Body of pancreas (tissue), 4 donors: ENCODE results near the gene FIGN. TPM values are rescaled to one million over a fixed set of nuclear protein-coding genes. Genes with fewer than 3 reads are reported as not detected.

Source experiments
- ATAC-seq: fragments of 150-250 bp; one replicate; pipeline ENCODE4 v1.9.1; 2016
- DNase-seq, 4 donors: peaks; one replicate each; pipeline ENCODE4 v3.0.0-alpha.2; 2019
- H3K27ac ChIP-seq, 4 donors: fragments of 200-600 bp; sonication (generic); 1 replicate in 3 of 4; 2 replicates in 1 of 4; pipeline versions ENCODE4 v1.5.1 to v1.6.1; 2016 to 2019; ENCODE audit warnings: mild to moderate bottlenecking in 1 of 4, mixed read lengths in 1 of 4, moderate library complexity in 1 of 4
- H3K27me3 ChIP-seq, 2 donors: fragments of 200-600 bp; sonication (generic); one replicate each; pipeline ENCODE4 v1.6.0; 2016; ENCODE audit warnings: mild to moderate bottlenecking in 1 of 2
- H3K36me3 ChIP-seq, 2 donors: fragments of 200-600 bp; sonication (generic); replicated peaks in 1 of 2; 2 replicates each; pipeline ENCODE4 v1.5.1; 2016; ENCODE audit warnings: low read depth in 2 of 2; ENCODE audit not compliant: insufficient read depth in 1 of 2
- H3K4me1 ChIP-seq: fragments of 200-600 bp; sonication (generic); one replicate; pipeline ENCODE4 v1.6.0; 2016
- H3K4me3 ChIP-seq, 2 donors: fragments of 200-600 bp; sonication (generic); 1 replicate in 1 of 2; 2 replicates in 1 of 2; pipeline ENCODE4 v1.5.1; 2016 to 2019
- H3K9me3 ChIP-seq, 3 donors: fragments of 200-600 bp; sonication (generic); 1 replicate in 2 of 3; 2 replicates in 1 of 3; pipeline ENCODE4 v1.5.1; 2016
- CTCF ChIP-seq, 7 experiments: fragments of 450-650 bp in 4 of 7; fragments of 200-600 bp in 3 of 7; sonication (generic) in 3 of 7; IDR thresholded peaks; one replicate each; pipeline ENCODE4 v1.5.1; 2016 to 2019; ENCODE audit warnings: antibody characterized with exemption in 7 of 7
- POLR2A ChIP-seq, 3 donors: fragments of 450-650 bp; IDR thresholded peaks; one replicate each; pipeline ENCODE4 v1.6.1; 2016; ENCODE audit warnings: antibody characterized with exemption in 3 of 3, mild to moderate bottlenecking in 2 of 3
- WGBS, 2 donors: methylation state at CpG; one replicate each; pipeline ENCODE4 v1.1.5; 2017; 5-methylcytosine and 5-hydroxymethylcytosine counted together
- intact Hi-C: fragments of 100-400 bp; cut with DNase I; formaldehyde crosslinking; loops from one replicate; pipeline ENCODE4 v1.15.1; 2023
- total RNA-seq, 2 donors: library from RNA; depleted of rRNA; stranded (reverse); fragments of >200 nt; gene quantifications; one replicate each; pipeline ENCODE4 v1.1.0, GENCODE V29; 2016

Gene FIGN
- total RNA-seq, 2 donors from 2014 or later: 3.4 to 4.0 TPM

- no peak for DNase-seq
- no peaks in the 10 kb centered on the region for H3K4me1 ChIP-seq
- intact Hi-C loops: no loop called here
- no peaks in the 10 kb centered on the region for H3K27me3 ChIP-seq
- H3K9me3 ChIP-seq: no peaks in the 10 kb centered on the region
- ATAC-seq: no peak
- H3K27ac ChIP-seq: no peak overlapping the region
- 88 to 90% methylated on average over 4 of the region's 4 CpGs for WGBS, 2 donors
- TF ChIP-seq CTCF (IDR thresholded peaks at IDR 0.05) (no peak), POLR2A (IDR thresholded peaks at IDR 0.05) (no peak)
- H3K36me3 ChIP-seq: no peaks in the 10 kb centered on the region
- no peak overlapping the region for H3K4me3 ChIP-seq
Observed at GRCh38 chr2:163604941-163605555, 130.8 kb downstream of the FIGN start.

- H3K9me3 ChIP-seq: no peaks in the 10 kb centered on the region
- no peaks in the 10 kb centered on the region for H3K36me3 ChIP-seq
- DNase-seq: no peak
- H3K27ac ChIP-seq: no peak overlapping the region
- H3K27me3 ChIP-seq: no peaks in the 10 kb centered on the region
- H3K4me1 ChIP-seq: no peaks in the 10 kb centered on the region
- intact Hi-C loops: no loop called here
- WGBS, 2 donors: 62 to 67% methylated on average over 3 of the region's 3 CpGs
- ATAC-seq: no peak
- no peak for TF ChIP-seq POLR2A (IDR thresholded peaks at IDR 0.05)
- no peak for TF ChIP-seq CTCF (IDR thresholded peaks at IDR 0.05)
- no peak overlapping the region for H3K4me3 ChIP-seq
Observed at GRCh38 chr2:163602196-163602595, 133.6 kb downstream of the FIGN start.

GRCh38 chr2:163601377-163601776, 134.4 kb downstream of the FIGN start:
- intact Hi-C loops: no loop called here
- H3K9me3 ChIP-seq: no peaks in the 10 kb centered on the region
- no peaks in the 10 kb centered on the region for H3K4me1 ChIP-seq
- 67 to 71% methylated on average over 7 of the region's 7 CpGs for WGBS, 2 donors
- H3K36me3 ChIP-seq: no peaks in the 10 kb centered on the region
- H3K27me3 ChIP-seq: no peaks in the 10 kb centered on the region
- H3K4me3 ChIP-seq: no peak overlapping the region
- TF ChIP-seq POLR2A (IDR thresholded peaks at IDR 0.05): no peak
- TF ChIP-seq CTCF (IDR thresholded peaks at IDR 0.05): no peak
- ATAC-seq: no peak
- H3K27ac ChIP-seq: no peak overlapping the region
- DNase-seq: no peak

DNA sequence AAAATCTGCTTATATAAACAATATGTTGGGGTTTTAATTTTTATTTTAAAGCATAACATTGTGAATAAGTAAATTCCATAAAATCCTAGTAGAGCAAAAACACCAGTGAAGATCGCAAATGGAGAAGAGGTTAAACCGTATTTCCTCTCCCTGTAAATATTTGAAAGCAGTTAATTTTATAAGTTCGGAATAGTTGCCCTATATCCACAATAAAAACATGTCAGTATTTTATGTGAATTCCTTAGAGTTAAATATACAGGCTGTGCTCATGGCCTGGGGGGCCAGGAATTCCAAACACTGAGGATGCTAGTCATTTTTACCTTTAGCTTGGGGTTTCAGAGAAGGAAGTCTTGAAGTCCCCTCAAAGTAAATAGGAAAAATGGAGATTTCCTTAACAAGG, 135.0 kb downstream of the FIGN start:
- H3K4me1 ChIP-seq: no peaks in the 10 kb centered on the region
- DNase-seq (no peak), ATAC-seq (no peak)
- no peaks in the 10 kb centered on the region for H3K9me3 ChIP-seq
- no peak for TF ChIP-seq CTCF (IDR thresholded peaks at IDR 0.05)
- TF ChIP-seq POLR2A (IDR thresholded peaks at IDR 0.05): no peak
- no peak overlapping the region for H3K4me3 ChIP-seq
- intact Hi-C loops: no loop called here
- WGBS, 2 donors: 89 to 92% methylated on average over 3 of the region's 3 CpGs
- no peaks in the 10 kb centered on the region for H3K27me3 ChIP-seq
- no peak overlapping the region for H3K27ac ChIP-seq
- no peaks in the 10 kb centered on the region for H3K36me3 ChIP-seq

DNA sequence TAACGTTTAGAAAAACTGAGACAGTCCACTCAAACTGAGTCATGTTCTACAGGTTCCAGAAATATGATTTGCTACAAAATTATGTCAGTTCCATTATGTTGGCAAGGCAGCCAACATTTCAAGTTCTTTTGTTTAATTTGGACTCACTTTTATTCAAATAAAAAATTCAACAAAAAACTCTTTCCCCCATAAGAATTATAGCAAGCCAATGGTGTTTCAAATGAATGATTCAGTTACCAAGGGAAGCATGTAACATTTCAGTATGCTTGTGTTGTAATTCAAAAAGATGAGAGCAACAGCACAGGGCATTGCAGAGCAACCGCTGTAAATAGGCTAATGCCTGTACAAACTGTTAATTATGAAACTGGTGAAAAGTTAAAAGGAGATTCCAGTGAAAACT, 140.8 kb downstream of the FIGN start:
- Histone ChIP-seq H3K36me3 (no peaks in the 10 kb centered on the region), H3K9me3 (no peaks in the 10 kb centered on the region), H3K4me3 (no peak overlapping the region), H3K4me1 (no peaks in the 10 kb centered on the region), H3K27ac (no peak overlapping the region), H3K27me3 (no peaks in the 10 kb centered on the region)
- TF ChIP-seq POLR2A (IDR thresholded peaks at IDR 0.05): no peak
- TF ChIP-seq CTCF (IDR thresholded peaks at IDR 0.05): no peak
- 49 to 50% methylated on average over 2 of the region's 2 CpGs for WGBS, 2 donors
- DNase-seq: no peak
- no peak for ATAC-seq
- intact Hi-C loops: no loop called here
